WI38 (cell line): ENCODE results near the gene USP34.

Experiments used
- H3K4me3 ChIP-seq: 2 replicates; pipeline ENCODE4 v1.5.1; 2011; ENCODE audit warnings: low read depth, mild to moderate bottlenecking, control low read depth, low read length
- TF ChIP-seq, protein P1 (sequence below): IDR thresholded peaks from 2 replicates; pipeline ENCODE4 v1.5.1; 2012; ENCODE audit warnings: low read depth, mild to moderate bottlenecking, control low read depth, low read length

Gene USP34

DNA sequence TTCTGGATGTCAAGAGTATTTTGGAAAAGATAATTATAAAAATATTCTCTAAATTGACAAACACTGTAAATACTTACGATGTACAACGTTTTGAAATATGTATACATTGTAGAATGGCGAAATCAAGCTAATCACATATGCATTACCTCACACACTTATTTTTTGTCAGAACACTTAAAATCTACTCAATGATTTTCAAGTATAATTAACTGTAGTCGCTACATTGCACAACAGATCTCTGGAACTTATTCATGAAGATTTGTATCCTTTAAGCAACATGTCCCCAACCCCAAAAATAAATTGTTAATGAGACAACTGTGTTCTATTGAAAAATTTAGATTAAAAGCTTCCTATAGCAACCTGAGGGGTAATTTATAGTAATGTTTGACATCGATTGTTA is 249.1 kb downstream of the USP34 start:
- no peak overlapping the region for H3K4me3 ChIP-seq
- TF ChIP-seq, protein P1, sequence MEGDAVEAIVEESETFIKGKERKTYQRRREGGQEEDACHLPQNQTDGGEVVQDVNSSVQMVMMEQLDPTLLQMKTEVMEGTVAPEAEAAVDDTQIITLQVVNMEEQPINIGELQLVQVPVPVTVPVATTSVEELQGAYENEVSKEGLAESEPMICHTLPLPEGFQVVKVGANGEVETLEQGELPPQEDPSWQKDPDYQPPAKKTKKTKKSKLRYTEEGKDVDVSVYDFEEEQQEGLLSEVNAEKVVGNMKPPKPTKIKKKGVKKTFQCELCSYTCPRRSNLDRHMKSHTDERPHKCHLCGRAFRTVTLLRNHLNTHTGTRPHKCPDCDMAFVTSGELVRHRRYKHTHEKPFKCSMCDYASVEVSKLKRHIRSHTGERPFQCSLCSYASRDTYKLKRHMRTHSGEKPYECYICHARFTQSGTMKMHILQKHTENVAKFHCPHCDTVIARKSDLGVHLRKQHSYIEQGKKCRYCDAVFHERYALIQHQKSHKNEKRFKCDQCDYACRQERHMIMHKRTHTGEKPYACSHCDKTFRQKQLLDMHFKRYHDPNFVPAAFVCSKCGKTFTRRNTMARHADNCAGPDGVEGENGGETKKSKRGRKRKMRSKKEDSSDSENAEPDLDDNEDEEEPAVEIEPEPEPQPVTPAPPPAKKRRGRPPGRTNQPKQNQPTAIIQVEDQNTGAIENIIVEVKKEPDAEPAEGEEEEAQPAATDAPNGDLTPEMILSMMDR: no peak

DNA sequence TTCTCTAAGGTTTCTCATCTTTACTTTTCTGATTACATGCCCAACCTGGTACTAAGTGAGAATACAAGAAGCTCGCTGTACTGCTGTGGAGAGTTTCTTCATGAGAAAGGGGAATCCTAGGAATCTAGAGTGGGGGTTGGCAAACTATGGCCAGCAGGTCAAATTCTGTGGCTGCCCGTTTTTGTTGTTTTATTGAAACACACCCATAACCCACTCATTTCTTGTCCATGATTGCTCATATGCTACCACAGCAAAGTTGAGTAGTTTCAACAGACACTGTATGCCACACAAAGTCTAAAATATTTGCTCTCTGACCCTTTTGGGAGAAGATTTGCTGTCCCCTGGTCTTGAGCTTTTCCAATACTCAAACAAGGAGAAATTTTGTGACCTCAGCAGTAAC is 250.1 kb downstream of the USP34 start:
- no peak overlapping the region for H3K4me3 ChIP-seq

DNA sequence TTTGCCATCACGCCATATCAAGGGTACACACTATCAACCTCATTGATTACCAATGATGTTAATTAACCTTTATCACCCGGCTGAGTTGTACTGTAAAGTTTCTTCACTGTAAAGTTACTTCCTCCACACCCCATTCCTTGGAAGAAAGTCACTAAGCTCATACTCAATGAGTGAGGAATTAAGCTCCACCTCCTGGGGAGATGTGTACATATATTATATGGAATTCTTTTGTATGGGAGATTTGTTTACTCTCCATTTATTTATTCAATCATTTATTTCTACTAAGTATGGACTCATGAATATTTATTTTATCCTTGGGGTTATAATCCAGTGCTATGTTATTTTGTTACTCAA is 252.1 kb downstream of the USP34 start:
- TF ChIP-seq, protein P1: no peak
- no peak overlapping the region for H3K4me3 ChIP-seq

More for the DNA sequence above, 250.1 kb downstream of the USP34 start:
- TF ChIP-seq, protein P1: no peak

DNA sequence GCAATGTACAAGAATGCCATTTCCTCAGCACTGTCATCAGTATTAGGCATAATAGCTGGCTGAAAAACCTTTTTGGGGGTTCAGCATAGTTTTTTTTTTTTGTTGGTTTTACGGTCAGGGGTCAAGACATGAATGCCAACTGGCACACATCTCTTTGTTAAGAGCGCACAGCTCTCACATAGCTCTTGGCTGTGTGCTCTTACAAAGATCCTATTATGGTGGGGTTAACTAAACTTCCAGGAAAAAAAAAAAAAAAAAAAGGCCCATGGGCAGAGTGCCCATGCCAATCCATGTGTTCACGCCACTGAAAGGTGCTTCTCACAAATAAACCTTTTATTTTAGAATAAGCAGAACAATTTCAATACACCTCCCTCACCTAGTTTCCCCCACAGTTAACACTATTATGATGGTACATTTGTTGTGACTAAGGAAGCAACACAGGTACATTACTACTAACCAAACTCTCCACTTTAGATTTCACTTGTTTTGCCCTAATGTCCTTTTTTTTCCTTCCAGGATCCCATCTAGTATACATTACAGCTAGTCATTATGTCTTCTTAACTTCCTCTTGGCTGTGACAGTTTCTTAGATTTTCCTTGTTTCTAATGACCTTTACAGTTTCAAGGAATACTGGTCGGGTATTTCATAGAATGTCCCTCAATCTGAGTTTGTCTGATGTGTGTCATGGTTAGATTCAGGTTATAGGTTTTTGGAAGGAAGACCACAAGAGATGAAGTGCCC is 252.6 kb downstream of the USP34 start:
- TF ChIP-seq, protein P1: no peak
- H3K4me3 ChIP-seq: no peak overlapping the region

DNA sequence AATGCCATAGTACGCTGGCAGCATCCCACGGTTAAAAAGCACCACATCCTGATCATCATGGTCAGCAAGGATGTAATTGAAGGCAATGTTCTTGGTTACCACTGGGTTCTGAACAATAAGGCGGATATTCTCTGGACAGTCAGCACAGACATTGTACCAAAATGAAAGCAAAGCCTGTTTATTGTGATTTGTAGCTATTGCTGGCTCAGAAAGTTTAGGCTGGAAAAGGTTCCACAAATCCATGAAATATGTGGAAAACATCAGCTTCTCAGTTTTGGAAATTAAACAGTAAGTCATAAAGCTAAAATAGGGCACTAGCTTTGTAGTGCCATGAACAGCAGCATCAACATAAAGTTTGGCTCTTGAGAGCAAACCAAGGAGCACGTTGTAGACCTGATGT is 256.7 kb downstream of the USP34 start:
- H3K4me3 ChIP-seq: no peak overlapping the region
- TF ChIP-seq, protein P1: no peak

DNA sequence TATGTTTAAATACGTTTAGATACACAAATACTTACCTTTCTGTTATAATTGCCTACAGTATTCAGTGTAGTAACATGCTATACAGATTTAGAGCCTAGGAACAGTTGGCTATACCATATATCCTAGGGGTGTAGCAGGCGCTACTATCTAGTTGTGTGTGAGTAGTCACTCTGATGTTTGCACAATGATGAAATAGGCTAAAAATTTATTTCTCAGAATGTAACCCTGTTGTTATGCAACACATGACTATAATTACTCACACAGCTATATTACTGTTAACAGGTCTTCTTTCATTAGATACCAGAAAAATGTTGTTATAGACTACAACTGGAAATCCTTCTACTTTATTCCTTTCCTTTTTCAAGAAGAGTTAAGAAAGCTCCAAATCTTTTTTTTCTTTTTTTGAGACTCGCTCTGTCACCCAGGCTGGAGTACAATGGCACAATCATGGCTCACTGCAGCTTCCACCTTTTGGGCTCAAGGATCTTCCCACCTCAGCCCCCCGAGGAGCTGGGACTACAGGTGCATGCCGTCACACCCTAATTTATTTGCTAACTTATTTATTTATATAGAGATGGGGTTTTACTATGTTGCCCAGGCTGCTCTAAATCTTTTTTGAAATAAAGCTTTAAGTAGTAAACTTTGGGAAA is 260.4 kb downstream of the USP34 start:
- TF ChIP-seq, protein P1: no peak
- no peak overlapping the region for H3K4me3 ChIP-seq

DNA sequence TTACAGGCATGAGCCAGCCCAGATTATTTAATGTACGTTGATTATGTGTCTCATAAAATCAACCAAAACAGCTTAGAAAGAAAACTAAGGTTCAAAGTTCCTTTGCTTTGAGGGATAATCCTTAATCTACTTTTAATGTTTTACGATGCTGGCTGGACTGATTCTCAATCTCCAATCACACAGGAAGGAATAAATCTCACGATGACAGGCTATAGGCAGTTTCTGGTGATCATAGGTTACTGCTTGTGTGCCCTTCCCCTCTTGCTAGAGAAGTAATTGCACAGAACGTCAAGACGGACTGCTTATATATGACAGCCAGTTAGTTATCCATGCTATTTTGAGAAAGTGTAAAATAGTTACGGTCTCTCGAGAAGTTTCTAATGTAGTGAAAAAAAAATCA is 265.8 kb downstream of the USP34 start:
- H3K4me3 ChIP-seq: no peak overlapping the region
- TF ChIP-seq, protein P1: no peak
